ENCODE results near the gene MYO1A. TPM values are rescaled to one million over a fixed set of nuclear protein-coding genes. Genes with fewer than 3 reads are reported as not detected.

MYO1A gene
- total RNA-seq, 4 donors from 2014 or later, result 0.22 to 0.54 (median 0.29) TPM

DNA sequence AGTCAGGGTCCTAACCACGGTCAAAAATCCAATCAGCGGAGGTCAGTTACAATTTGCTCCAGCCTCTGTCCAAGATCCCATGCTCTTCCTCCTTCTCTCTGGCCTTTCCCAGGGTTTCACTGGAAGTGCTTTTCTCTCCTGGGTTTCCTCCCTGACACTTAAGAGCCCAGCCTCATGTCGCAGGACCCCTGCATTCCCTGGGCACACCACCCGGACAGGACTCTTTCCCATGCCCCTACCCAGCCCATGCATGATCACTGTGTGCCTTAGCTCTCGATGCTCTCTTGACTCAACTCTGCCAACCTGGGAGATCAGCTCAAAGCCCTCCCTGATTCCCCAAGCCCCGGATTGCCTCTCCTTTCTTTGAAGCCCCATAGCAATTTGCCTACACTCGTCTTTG is 18.1 kb downstream of the MYO1A start:
- Histone ChIP-seq H3K36me3 (no peaks in the 10 kb centered on the region), H3K27ac (no peak overlapping the region), H3K9me3 (no peaks in the 10 kb centered on the region), H3K4me1 (peaks cover 0 to 5% (median 0%) of the 10 kb centered on the region in 3 donors), H3K27me3 (no peaks in the 10 kb centered on the region), H3K4me3 (no peak overlapping the region)
- no peak for ATAC-seq
- TF ChIP-seq POLR2A (IDR thresholded peaks at IDR 0.05) (no peak), POLR2AphosphoS5 (IDR thresholded peaks at IDR 0.05) (no peak), EP300 (IDR thresholded peaks at IDR 0.05) (no peak)
- TF ChIP-seq, protein P1, sequence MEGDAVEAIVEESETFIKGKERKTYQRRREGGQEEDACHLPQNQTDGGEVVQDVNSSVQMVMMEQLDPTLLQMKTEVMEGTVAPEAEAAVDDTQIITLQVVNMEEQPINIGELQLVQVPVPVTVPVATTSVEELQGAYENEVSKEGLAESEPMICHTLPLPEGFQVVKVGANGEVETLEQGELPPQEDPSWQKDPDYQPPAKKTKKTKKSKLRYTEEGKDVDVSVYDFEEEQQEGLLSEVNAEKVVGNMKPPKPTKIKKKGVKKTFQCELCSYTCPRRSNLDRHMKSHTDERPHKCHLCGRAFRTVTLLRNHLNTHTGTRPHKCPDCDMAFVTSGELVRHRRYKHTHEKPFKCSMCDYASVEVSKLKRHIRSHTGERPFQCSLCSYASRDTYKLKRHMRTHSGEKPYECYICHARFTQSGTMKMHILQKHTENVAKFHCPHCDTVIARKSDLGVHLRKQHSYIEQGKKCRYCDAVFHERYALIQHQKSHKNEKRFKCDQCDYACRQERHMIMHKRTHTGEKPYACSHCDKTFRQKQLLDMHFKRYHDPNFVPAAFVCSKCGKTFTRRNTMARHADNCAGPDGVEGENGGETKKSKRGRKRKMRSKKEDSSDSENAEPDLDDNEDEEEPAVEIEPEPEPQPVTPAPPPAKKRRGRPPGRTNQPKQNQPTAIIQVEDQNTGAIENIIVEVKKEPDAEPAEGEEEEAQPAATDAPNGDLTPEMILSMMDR (IDR thresholded peaks at IDR 0.05), result no peak
- WGBS, 2 donors (ENCODE audit: low coverage in 1 of 2), result 78 to 80% methylated on average over 6 to 7 of the region's 7 CpGs

GRCh38 chr12:57031138-57031725 is 18.7 kb downstream of the MYO1A start:
- Histone ChIP-seq H3K4me3 (no peak overlapping the region), H3K9me3 (no peaks in the 10 kb centered on the region), H3K27ac (no peak overlapping the region), H3K27me3 (no peaks in the 10 kb centered on the region), H3K36me3 (no peaks in the 10 kb centered on the region), H3K4me1 (peaks cover 0 to 5% (median 0%) of the 10 kb centered on the region in 3 donors)
- no peak for ATAC-seq
- TF ChIP-seq EP300 (IDR thresholded peaks at IDR 0.05) (no peak), POLR2AphosphoS5 (IDR thresholded peaks at IDR 0.05) (no peak), POLR2A (IDR thresholded peaks at IDR 0.05) (no peak)
- TF ChIP-seq, protein P1 (IDR thresholded peaks at IDR 0.05), result no peak
- WGBS, 2 donors (ENCODE audit: low coverage in 1 of 2), result 39 to 73% methylated on average over 2 of the region's 2 CpGs

DNA sequence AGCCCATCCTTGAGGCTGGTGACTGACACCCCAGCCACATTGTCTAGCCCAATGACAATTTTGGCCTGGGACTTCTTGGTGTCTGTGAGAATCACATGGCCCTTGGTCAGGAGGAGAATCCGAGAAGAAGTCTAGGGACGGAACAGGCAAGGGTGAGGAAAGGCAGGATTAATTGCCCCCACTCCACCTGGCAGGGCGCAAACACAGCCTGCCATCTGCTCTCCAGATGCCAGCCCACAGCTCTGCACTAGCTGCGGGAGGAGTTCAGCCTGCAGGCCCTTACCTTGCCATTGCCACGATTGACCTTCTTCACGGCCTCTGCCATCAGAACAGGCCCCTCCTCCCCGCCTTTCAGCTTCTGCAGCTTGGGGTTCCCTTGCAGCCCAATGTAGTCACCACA is 20.5 kb downstream of the MYO1A start:
- Histone ChIP-seq H3K4me3 (no peak overlapping the region), H3K4me1 (peaks cover 0 to 5% (median 0%) of the 10 kb centered on the region in 3 donors), H3K36me3 (no peaks in the 10 kb centered on the region), H3K9me3 (no peaks in the 10 kb centered on the region), H3K27me3 (no peaks in the 10 kb centered on the region), H3K27ac (no peak overlapping the region)
- no peak for ATAC-seq
- WGBS, 2 donors (ENCODE audit: low coverage in 1 of 2), result 79% methylated on average over 2 of the region's 7 CpGs; no CpG with 5 or more reads in 1 of the 2 donors
- TF ChIP-seq EP300 (IDR thresholded peaks at IDR 0.05) (no peak), POLR2AphosphoS5 (IDR thresholded peaks at IDR 0.05) (no peak), POLR2A (IDR thresholded peaks at IDR 0.05) (no peak)
- TF ChIP-seq, protein P1 (IDR thresholded peaks at IDR 0.05), result no peak

GRCh38 chr12:57027805-57028153 is 22.1 kb downstream of the MYO1A start:
- no peaks in the 10 kb centered on the region for H3K9me3 ChIP-seq
- no peaks in the 10 kb centered on the region for H3K27me3 ChIP-seq
- H3K36me3 ChIP-seq, result no peaks in the 10 kb centered on the region
- ATAC-seq, result no peak
- no peak overlapping the region for H3K27ac ChIP-seq
- WGBS, 2 donors (ENCODE audit: low coverage in 1 of 2), result 66 to 85% methylated on average over 4 to 5 of the region's 5 CpGs
- H3K4me1 ChIP-seq, result peaks cover 0 to 5% (median 0%) of the 10 kb centered on the region in 3 donors
- H3K4me3 ChIP-seq, result no peak overlapping the region
- TF ChIP-seq POLR2A (IDR thresholded peaks at IDR 0.05) (no peak), POLR2AphosphoS5 (IDR thresholded peaks at IDR 0.05) (no peak), EP300 (IDR thresholded peaks at IDR 0.05) (no peak)
- TF ChIP-seq, protein P1 (IDR thresholded peaks at IDR 0.05), result no peak
